Cardiac muscle cell (in vitro differentiated cells and primary cell): ENCODE results near the gene ZDHHC17. TPM values are rescaled to one million over a fixed set of nuclear protein-coding genes. Genes with fewer than 3 reads are reported as not detected.

Experiments used
- DNase-seq, 2 donors: peaks; one replicate each; pipeline versions ENCODE4 v3.0.0 to v3.0.0-alpha.2; 2010 to 2017; ENCODE audit warnings: low read depth in 1 of 2, low spot score in 1 of 2
- H3K27ac ChIP-seq: fragments of 200-600 bp; sonication (generic); 2 replicates; pipeline ENCODE4 v1.5.1; 2016
- H3K27me3 ChIP-seq: fragments of 200-600 bp; sonication (generic); 2 replicates; pipeline ENCODE4 v1.6.0; 2016; ENCODE audit warnings: control low read depth
- H3K36me3 ChIP-seq: fragments of 200-600 bp; sonication (generic); 2 replicates; pipeline ENCODE4 v1.5.1; 2016; ENCODE audit warnings: control low read depth
- H3K4me1 ChIP-seq: fragments of 200-600 bp; sonication (generic); 2 replicates; pipeline ENCODE4 v1.8.1; 2017; ENCODE audit warnings: low read depth, mild to moderate bottlenecking, mixed run types
- H3K4me3 ChIP-seq: fragments of 200-600 bp; sonication (generic); 2 replicates; pipeline ENCODE4 v1.5.1; 2016; ENCODE audit warnings: mild to moderate bottlenecking
- H3K9me3 ChIP-seq: fragments of 200-600 bp; sonication (generic); 2 replicates; pipeline ENCODE4 v1.5.1; 2017; ENCODE audit warnings: low read depth, mild to moderate bottlenecking, control low read depth
- CTCF ChIP-seq: IDR thresholded peaks from 2 replicates; pipeline ENCODE4 v1.5.1; 2012; ENCODE audit warnings: low read depth, mild to moderate bottlenecking, low read length
- polyA plus RNA-seq: library from polyadenylated mRNA; unstranded; fragments of >200 nt; fragmentation: Nextera tagmentation; extraction: Ambion mirVana; gene quantifications from 2 replicates; pipeline ENCODE4 v1.2.1, GENCODE V29; 2016
- total RNA-seq: library from RNA; depleted of rRNA; stranded (reverse); fragments of >200 nt; gene quantifications from 2 replicates; pipeline ENCODE4 v1.2.3, GENCODE V29; 2016

ZDHHC17 gene
- total and polyA plus RNA-seq, 2 experiments from 2014 or later: 21.1 to 29.5 TPM

- no peak overlapping the region for H3K27ac ChIP-seq
- no peak for TF ChIP-seq CTCF
- no peak for DNase-seq
- H3K27me3 ChIP-seq: no peaks in the 10 kb centered on the region
- peaks cover 20% of the 10 kb centered on the region for H3K36me3 ChIP-seq
- no peaks in the 10 kb centered on the region for H3K9me3 ChIP-seq
- H3K4me1 ChIP-seq: no peaks in the 10 kb centered on the region
- no peak overlapping the region for H3K4me3 ChIP-seq
Measured at GRCh38 chr12:76852106-76852505, 88.2 kb downstream of the ZDHHC17 start.

- no peak for DNase-seq
- Histone ChIP-seq H3K4me3 (no peak overlapping the region), H3K4me1 (no peaks in the 10 kb centered on the region), H3K9me3 (no peaks in the 10 kb centered on the region), H3K27me3 (no peaks in the 10 kb centered on the region), H3K27ac (peak overlapping the region; percentile 68), H3K36me3 (peaks cover 25% of the 10 kb centered on the region)
- no peak for TF ChIP-seq CTCF
Measured at GRCh38 chr12:76855271-76855670, 91.4 kb downstream of the ZDHHC17 start.

GRCh38 chr12:76856018-76856644 lies 92.2 kb downstream of the ZDHHC17 start:
- H3K4me3 ChIP-seq: no peak overlapping the region
- DNase-seq: no peak
- H3K27me3 ChIP-seq: no peaks in the 10 kb centered on the region
- no peaks in the 10 kb centered on the region for H3K4me1 ChIP-seq
- H3K9me3 ChIP-seq: no peaks in the 10 kb centered on the region
- peaks cover 22% of the 10 kb centered on the region for H3K36me3 ChIP-seq
- no peak for TF ChIP-seq CTCF
- peak overlapping the region; percentile 68 for H3K27ac ChIP-seq

- Histone ChIP-seq H3K4me3 (no peak overlapping the region), H3K4me1 (peaks cover 10% of the 10 kb centered on the region), H3K36me3 (peaks cover 34% of the 10 kb centered on the region), H3K9me3 (no peaks in the 10 kb centered on the region), H3K27ac (peak overlapping the region; percentile 71), H3K27me3 (no peaks in the 10 kb centered on the region)
- no peak for DNase-seq
- no peak for TF ChIP-seq CTCF
Measured at GRCh38 chr12:76859611-76860010, 95.7 kb downstream of the ZDHHC17 start.

GRCh38 chr12:76860256-76860655 lies 96.3 kb downstream of the ZDHHC17 start:
- Histone ChIP-seq H3K4me3 (no peak overlapping the region), H3K27me3 (no peaks in the 10 kb centered on the region), H3K9me3 (no peaks in the 10 kb centered on the region), H3K36me3 (peaks cover 34% of the 10 kb centered on the region), H3K4me1 (peaks cover 17% of the 10 kb centered on the region), H3K27ac (peak overlapping the region; percentile 71)
- no peak for TF ChIP-seq CTCF
- DNase-seq: no peak
